Ovary (tissue), 10 donors: Measurements from ENCODE around the gene GIMD1. TPM values are rescaled to one million over a fixed set of nuclear protein-coding genes. Genes with fewer than 3 reads are reported as not detected.
"Not testable (repeated sequence)": the region's sequence is repeated elsewhere in the genome, so short reads cannot be mapped to it uniquely, and the experiment has no call there.

ENCODE experiments used
- DNase-seq, 5 donors: peaks; one replicate each; pipeline ENCODE4 v3.0.0-alpha.2; 2019 to 2020
- H3K27ac ChIP-seq, 2 donors: fragments of 200-600 bp; one replicate each; pipeline versions ENCODE4 v1.5.1 to v1.8.0; 2019 to 2022
- H3K27me3 ChIP-seq: fragments of 200-600 bp; one replicate; pipeline ENCODE4 v1.8.0; 2022
- H3K36me3 ChIP-seq: fragments of 200-600 bp; sonication (generic); one replicate; pipeline ENCODE4 v1.5.1; 2019
- H3K4me1 ChIP-seq: one replicate; pipeline ENCODE4 v1.8.1; 2013; ENCODE audit warnings: mild to moderate bottlenecking, moderate library complexity; ENCODE audit not compliant: insufficient read depth
- H3K4me3 ChIP-seq: fragments of 200-600 bp; sonication (generic); one replicate; pipeline ENCODE4 v1.5.1; 2017
- H3K9me3 ChIP-seq, 2 donors: fragments of 200-600 bp in 1 of 2; sonication (generic) in 1 of 2; one replicate each; pipeline versions ENCODE4 v1.5.1 to v1.8.1; 2013 to 2019; ENCODE audit warnings: mild to moderate bottlenecking in 1 of 2, moderate library complexity in 1 of 2
- EP300 ChIP-seq: sonication (generic); formaldehyde crosslinking; IDR thresholded peaks from one replicate; pipeline ENCODE4 v1.6.1; 2017; ENCODE audit warnings: antibody characterized with exemption
- POLR2A ChIP-seq: fragments of 450-650 bp; IDR thresholded peaks from one replicate; pipeline ENCODE4 v1.6.1; 2017; ENCODE audit warnings: antibody characterized with exemption, mild to moderate bottlenecking, moderate library complexity
- WGBS, 3 donors: extraction: QIAGEN DNeasy Blood & Tissue Kit in 1 of 3; methylation state at CpG; one replicate each; pipeline versions ENCODE4 v1.1.5 to v1.1.7; 2013 to 2017; 5-methylcytosine and 5-hydroxymethylcytosine counted together
- intact Hi-C, 4 donors: fragments of 100-400 bp; cut with DNase I; formaldehyde crosslinking; loops; one replicate each; pipeline versions ENCODE4 v1.11.0 to v1.15.1; 2022 to 2023
- long read RNA-seq, 3 donors: library from polyadenylated mRNA in 2 of 3; unstranded in 2 of 3; transcript quantifications; one replicate each; pipeline ENCODE4 v2.0.0 and lab custom pipeline, GENCODE V29; 2021 to 2026
- polyA plus RNA-seq, 2 donors: library from polyadenylated mRNA; stranded (reverse); fragments of 200-250 nt in 1 of 2; fragments of 350-450 nt in 1 of 2; fragmentation: Illumina TruSeq in 1 of 2; extraction: RNeasy Lipid Tissue Mini Kit (QIAGEN cat#74804) in 1 of 2; gene quantifications; one replicate each; pipeline ENCODE4 v1.2.3, GENCODE V29; 2013 to 2014
- total RNA-seq, 7 donors: library from RNA; depleted of rRNA in 2 of 7; stranded (reverse); fragments of >200 nt in 2 of 7; fragmentation: NEBNext Ultra II Directional in 3 of 7; extraction: Animal tissue kit (Norgen Biotek cat#: 25700) in 3 of 7; gene quantifications; one replicate each; pipeline versions ENCODE4 v1.1.0 to v1.2.4, GENCODE V29; 2016 to 2023
- TF ChIP-seq, protein P1 (sequence below), 3 donors: fragments of 450-650 bp in 2 of 3; fragments of 200-600 bp in 1 of 3; IDR thresholded peaks; one replicate each; pipeline versions ENCODE4 v1.5.1 to v1.8.0; 2016 to 2022; ENCODE audit warnings: antibody characterized with exemption in 3 of 3, mild to moderate bottlenecking in 1 of 3
- donor health status: DM: no; HTN: no; CAD: no; lungs with moderate emphysema.
- donor health status: DM: no; HTN: no; CAD: no.
- donor health status: Bipolar disorder and iron deficiency.
- donor health status: DM: yes; HTN: yes; CAD: no.
- donor health status: DM: no; HTN: no; CAD: no.
- donor health status: DM: yes; HTN: yes; CAD: no.

The GIMD1 gene
- total RNA-seq: not detected
- polyA plus RNA-seq: not detected
- long read RNA-seq, donor 1: 0 reads
- long read RNA-seq, donor 2: 0 reads
- long read RNA-seq, donor 3: 0 reads

DNA sequence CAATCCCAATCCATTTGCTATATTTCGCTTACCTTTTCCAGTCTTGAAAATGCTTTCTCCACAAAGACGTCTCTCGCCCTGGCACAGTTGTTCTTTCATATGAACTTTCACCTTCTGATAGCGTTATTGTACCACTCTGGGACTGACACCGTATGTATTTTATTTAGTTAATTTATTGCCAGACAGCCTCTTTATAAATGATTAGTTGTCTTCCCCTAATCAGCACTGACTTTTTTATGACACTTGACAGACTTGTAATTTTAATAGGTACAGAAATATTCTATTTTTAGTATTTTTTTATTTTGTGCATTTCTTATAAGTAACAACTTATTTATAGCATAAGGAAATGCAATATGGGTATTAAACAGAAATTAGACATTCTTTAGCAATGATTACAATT, at the start of gene GIMD1:
TSS of gene GIMD1 (minus strand) at position 101 of the 400 bp plus-strand sequence. CDS start 1,343 bp downstream, outside the sequence.
- Histone ChIP-seq H3K27me3 (no peaks in the 10 kb centered on the region), H3K4me3 (no peak within 1 kb of the TSS), H3K4me1 (no peaks in the 10 kb centered on the region), H3K9me3 (no peaks in the 10 kb centered on the region), H3K36me3 (no peaks in the 10 kb centered on the region), H3K27ac (no peak within 1 kb of the TSS)
- no peak for DNase-seq
- 70 to 79% (median 73%) methylated on average over 5 of the region's 5 CpGs for WGBS, 3 donors
- TF ChIP-seq EP300 (no peak), POLR2A (no peak)
- TF ChIP-seq, protein P1, sequence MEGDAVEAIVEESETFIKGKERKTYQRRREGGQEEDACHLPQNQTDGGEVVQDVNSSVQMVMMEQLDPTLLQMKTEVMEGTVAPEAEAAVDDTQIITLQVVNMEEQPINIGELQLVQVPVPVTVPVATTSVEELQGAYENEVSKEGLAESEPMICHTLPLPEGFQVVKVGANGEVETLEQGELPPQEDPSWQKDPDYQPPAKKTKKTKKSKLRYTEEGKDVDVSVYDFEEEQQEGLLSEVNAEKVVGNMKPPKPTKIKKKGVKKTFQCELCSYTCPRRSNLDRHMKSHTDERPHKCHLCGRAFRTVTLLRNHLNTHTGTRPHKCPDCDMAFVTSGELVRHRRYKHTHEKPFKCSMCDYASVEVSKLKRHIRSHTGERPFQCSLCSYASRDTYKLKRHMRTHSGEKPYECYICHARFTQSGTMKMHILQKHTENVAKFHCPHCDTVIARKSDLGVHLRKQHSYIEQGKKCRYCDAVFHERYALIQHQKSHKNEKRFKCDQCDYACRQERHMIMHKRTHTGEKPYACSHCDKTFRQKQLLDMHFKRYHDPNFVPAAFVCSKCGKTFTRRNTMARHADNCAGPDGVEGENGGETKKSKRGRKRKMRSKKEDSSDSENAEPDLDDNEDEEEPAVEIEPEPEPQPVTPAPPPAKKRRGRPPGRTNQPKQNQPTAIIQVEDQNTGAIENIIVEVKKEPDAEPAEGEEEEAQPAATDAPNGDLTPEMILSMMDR (IDR thresholded peaks at IDR 0.05): no peak
- intact Hi-C loops: no loop called here

DNA sequence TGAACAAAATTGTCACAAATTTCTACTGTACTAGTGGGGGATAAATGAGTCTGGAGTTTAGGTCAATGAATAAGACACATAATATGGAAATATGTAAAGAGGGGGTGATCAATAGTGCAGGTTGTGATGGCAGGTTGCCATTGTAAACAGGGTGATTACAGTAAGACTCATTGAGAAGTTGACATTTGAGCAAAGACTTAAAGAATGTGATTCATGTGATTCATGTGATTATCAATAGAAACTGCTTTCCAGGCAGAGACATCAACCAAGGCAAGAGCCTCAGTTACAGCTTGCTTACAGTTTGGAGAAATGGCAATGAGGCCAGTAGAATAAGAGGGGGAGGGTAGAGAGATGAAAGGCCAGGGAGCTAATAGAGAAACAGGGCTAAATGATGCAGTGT, 45.8 kb upstream of the GIMD1 start:
- no peak overlapping the region for H3K27ac ChIP-seq
- intact Hi-C loops: no loop called here
- no peak for TF ChIP-seq EP300
- no peak for DNase-seq
- H3K27me3 ChIP-seq: no peaks in the 10 kb centered on the region
- no peaks in the 10 kb centered on the region for H3K9me3 ChIP-seq
- H3K36me3 ChIP-seq: no peaks in the 10 kb centered on the region
- H3K4me3 ChIP-seq: no peak overlapping the region
- no peaks in the 10 kb centered on the region for H3K4me1 ChIP-seq

DNA sequence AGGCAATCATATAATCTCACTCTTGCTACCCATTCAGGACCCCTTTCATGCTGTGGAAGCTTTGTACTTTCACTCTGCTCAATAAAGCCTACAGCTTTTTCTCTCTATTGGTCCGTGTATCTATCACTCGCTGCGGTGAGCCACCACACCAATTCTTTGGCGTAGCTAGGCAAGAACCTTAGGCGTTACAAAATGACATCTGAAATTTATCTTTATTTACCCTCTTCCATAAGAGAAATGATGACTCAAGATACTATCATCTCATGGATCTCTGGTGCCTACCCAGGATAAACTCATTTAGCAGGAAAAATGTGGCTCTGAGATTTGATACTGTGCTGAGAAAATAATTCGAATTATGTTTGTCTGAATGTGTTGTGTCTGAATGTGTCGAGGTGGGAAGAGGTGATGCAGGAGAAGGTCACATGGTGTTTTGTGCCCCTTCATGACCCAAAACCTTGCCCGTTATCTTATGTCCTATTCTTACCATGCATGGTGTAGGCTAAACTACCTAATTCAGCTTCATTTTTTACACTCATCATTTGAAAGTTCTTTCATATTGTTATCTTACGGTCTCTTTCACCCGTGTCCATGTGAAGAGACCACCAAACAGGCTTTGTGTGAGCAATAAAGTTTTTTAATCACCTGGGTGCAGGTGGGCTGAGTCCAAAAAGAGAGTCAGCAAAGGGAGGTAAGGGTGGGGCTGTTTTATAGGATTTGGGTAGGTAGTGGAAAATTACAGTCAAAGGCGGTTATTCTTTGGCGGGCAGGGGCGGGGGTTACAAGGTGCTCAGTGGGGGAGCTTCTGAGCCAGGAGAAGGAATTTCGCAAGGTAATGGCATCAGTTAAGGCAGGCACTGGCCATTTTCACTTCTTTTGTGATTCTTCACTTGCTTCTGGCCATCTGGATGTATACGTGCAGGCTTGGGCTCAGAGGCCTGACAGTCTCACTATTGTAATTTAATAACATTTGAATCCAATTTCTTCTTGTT, 41.6 kb upstream of the GIMD1 start:
- H3K27ac ChIP-seq: no peak overlapping the region
- H3K27me3 ChIP-seq: no peaks in the 10 kb centered on the region
- 91 to 93% (median 92%) methylated on average over 15 of the region's 15 CpGs for WGBS, 3 donors
- H3K9me3 ChIP-seq: no peaks in the 10 kb centered on the region
- H3K4me3 ChIP-seq: no peak overlapping the region
- H3K36me3 ChIP-seq: no peaks in the 10 kb centered on the region
- intact Hi-C loops: no loop called here
- no peak for TF ChIP-seq POLR2A
- TF ChIP-seq EP300: no peak
- TF ChIP-seq, protein P1 (IDR thresholded peaks at IDR 0.05): no peak
- no peaks in the 10 kb centered on the region for H3K4me1 ChIP-seq
- no peak for DNase-seq

DNA sequence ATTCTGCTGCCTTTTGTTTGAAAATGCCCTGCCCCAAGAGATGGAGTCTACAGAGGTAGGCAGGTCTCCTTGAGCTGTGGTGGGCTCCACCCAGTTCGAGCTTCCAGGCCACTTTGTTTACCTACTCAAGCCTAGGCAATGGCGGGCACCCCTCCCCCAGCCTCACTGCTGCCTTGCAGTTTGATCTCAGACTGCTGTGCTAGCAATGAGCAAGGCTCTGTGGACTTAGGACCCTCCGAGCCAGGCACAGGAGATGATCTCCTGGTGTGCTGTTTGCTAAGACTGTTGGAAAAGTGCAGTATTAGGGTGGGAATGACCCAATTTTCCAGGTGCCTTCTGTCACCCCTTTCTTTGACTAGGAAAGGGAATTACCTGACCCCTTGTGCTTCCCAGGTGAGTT, 39.4 kb upstream of the GIMD1 start:
- H3K36me3 ChIP-seq, H3K27ac ChIP-seq, intact Hi-C loops, DNase-seq, H3K4me3 ChIP-seq, H3K27me3 ChIP-seq, H3K9me3 ChIP-seq, H3K4me1 ChIP-seq: not testable (repeated sequence)
- 69 to 85% (median 75%) methylated on average over 3 of the region's 3 CpGs for WGBS, 3 donors

DNA sequence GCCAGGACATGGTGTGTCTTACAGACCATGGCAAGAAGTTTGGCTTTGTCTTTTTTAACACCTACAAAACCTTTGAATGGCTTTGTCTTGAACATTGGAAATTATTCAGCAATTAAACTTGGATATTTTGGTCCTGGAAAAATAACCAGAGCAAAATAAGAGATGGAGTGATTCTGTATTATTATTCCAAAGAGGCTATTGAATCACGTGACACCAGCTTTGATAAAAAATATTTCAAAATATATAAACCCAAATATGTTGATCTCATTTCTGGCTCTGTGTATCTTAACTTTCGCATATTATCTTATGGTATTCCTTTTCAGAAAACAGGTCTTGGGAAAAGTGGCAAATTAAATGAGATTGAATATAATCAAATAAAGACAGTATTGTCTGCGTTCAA, 32.6 kb upstream of the GIMD1 start:
- H3K36me3 ChIP-seq: no peaks in the 10 kb centered on the region
- TF ChIP-seq POLR2A (no peak), EP300 (no peak)
- TF ChIP-seq, protein P1 (IDR thresholded peaks at IDR 0.05): no peak
- no peak overlapping the region for H3K27ac ChIP-seq
- WGBS, 3 donors: 85 to 88% (median 87%) methylated on average over 3 of the region's 3 CpGs
- DNase-seq: no peak
- intact Hi-C loops: no loop called here
- no peaks in the 10 kb centered on the region for H3K4me1 ChIP-seq
- no peaks in the 10 kb centered on the region for H3K9me3 ChIP-seq
- H3K4me3 ChIP-seq: no peak overlapping the region
- H3K27me3 ChIP-seq: no peaks in the 10 kb centered on the region

DNA sequence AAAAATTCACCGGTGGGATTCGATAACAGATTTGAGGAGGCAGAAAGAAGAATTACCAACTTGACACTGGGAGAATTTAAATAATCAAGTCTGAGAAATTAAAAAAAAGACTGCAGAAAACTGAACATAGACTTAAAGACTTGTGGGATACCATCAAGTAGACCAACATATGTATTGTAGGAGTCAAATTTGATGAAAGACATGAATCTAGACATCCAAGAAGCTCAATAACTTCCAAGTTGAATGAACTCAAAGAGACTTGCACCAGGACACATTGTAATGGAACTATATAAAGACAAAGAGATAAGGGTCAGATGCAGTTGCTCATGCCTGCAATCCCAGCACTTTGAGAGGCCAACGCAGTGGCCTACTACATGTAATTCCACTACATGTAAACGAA, 30.3 kb upstream of the GIMD1 start:
- H3K9me3 ChIP-seq, H3K27me3 ChIP-seq, intact Hi-C loops, H3K4me1 ChIP-seq, H3K36me3 ChIP-seq, H3K27ac ChIP-seq, DNase-seq, H3K4me3 ChIP-seq: not testable (repeated sequence)
- WGBS, 3 donors: 76 to 86% (median 79%) methylated on average over 2 to 4 of the region's 4 CpGs
